Endothelial cell of umbilical vein (primary cell): Measurements from ENCODE around the gene MCHR1. TPM values are rescaled to one million over a fixed set of nuclear protein-coding genes. Genes with fewer than 3 reads are reported as not detected.

Experiments used
- BruUV-seq: library from RNA; stranded (reverse); fragments of 400-500 nt; replicated peaks from 2 replicates; lab custom pipeline; 2021; lab: Mats Ljungman, UMichigan
- CTCF ChIA-PET: fragments of 300-600, 350-600 bp; sonication (Branson Sonifier 250); formaldehyde crosslinking; loops from one replicate; lab custom pipeline; 2021; ENCODE audit warnings: antibody characterized with exemption, inconsistent platforms; lab: Charles Lee
- POLR2A ChIA-PET: fragments of 300-600, 350-600 bp; sonication (Branson Sonifier 250); formaldehyde crosslinking; loops from one replicate; lab custom pipeline; 2021; ENCODE audit warnings: antibody characterized with exemption, inconsistent platforms; lab: Charles Lee
- DNase-seq: peaks from one replicate; pipeline ENCODE4 v3.0.0-alpha.2; 2011; ENCODE audit warnings: low read depth, low spot score
- FAIRE-seq: peaks from 2 replicates; lab custom pipeline; 2011; peaks lifted over from hg19 to GRCh38; lab: Jason Lieb, UNC
- H2AFZ ChIP-seq: 2 replicates; pipeline ENCODE4 v1.6.0; 2012; ENCODE audit warnings: low read depth, low read length, control low read depth, inconsistent platforms
- H3K27ac ChIP-seq: 2 replicates; pipeline ENCODE4 v1.5.1; 2011; ENCODE audit warnings: low read depth, mild to moderate bottlenecking, control low read depth, low read length, moderate library complexity; ENCODE audit not compliant: insufficient read depth
- H3K27me3 ChIP-seq, 2 experiments: 2 replicates each; pipeline versions ENCODE4 v1.6.0 to v1.6.1; 2011; ENCODE audit warnings: low read length in 2 of 2, mixed read lengths in 1 of 2; ENCODE audit not compliant: control insufficient read depth in 2 of 2, insufficient read depth in 2 of 2
- H3K36me3 ChIP-seq, 2 experiments: 2 replicates in 1 of 2; 3 replicates in 1 of 2; pipeline ENCODE4 v1.5.1; 2011; ENCODE audit warnings: low read length in 2 of 2, mild to moderate bottlenecking in 1 of 2, moderate library complexity in 1 of 2; ENCODE audit not compliant: control insufficient read depth in 2 of 2, insufficient read depth in 2 of 2; ENCODE audit errors: extremely low read depth in 1 of 2
- H3K4me1 ChIP-seq: 3 replicates; pipeline ENCODE4 v1.5.1; 2011; ENCODE audit warnings: mild to moderate bottlenecking, low read length; ENCODE audit not compliant: control insufficient read depth, insufficient read depth; ENCODE audit errors: extremely low read depth
- H3K4me2 ChIP-seq: 2 replicates; pipeline ENCODE4 v1.6.1; 2011; ENCODE audit warnings: low read length, control low read depth, mixed read lengths; ENCODE audit not compliant: insufficient read depth
- H3K4me3 ChIP-seq, 3 experiments: fragments of 200-600 bp in 1 of 3; sonication (generic), shearing (Covaris generic) in 1 of 3; replicated peaks in 1 of 3; 2 replicates each; pipeline ENCODE4 v1.5.1; 2011 to 2016; ENCODE audit warnings: control low read depth in 3 of 3, low read length in 3 of 3, mild to moderate bottlenecking in 2 of 3, inconsistent platforms in 1 of 3, low read depth in 1 of 3, moderate library complexity in 1 of 3; ENCODE audit not compliant: insufficient read depth in 1 of 3
- H3K79me2 ChIP-seq: 2 replicates; pipeline ENCODE4 v1.6.0; 2012; ENCODE audit warnings: low read length, inconsistent platforms; ENCODE audit not compliant: control insufficient read depth, insufficient read depth
- H3K9ac ChIP-seq: replicated peaks from 2 replicates; pipeline ENCODE3; 2011; ENCODE audit warnings: low read length, control low read depth; ENCODE audit not compliant: insufficient read depth; ENCODE audit errors: extremely low read depth
- H3K9me1 ChIP-seq: replicated peaks from 3 replicates; pipeline ENCODE4 v1.6.0; 2011; ENCODE audit warnings: mild to moderate bottlenecking, low read length; ENCODE audit not compliant: control insufficient read depth, insufficient read depth; ENCODE audit errors: extremely low read depth
- H3K9me3 ChIP-seq: replicated peaks from 2 replicates; pipeline ENCODE4 v1.5.1; 2012; ENCODE audit warnings: low read length, inconsistent platforms; ENCODE audit not compliant: control insufficient read depth, insufficient read depth
- H4K20me1 ChIP-seq: replicated peaks from 2 replicates; pipeline ENCODE3; 2011; ENCODE audit warnings: mild to moderate bottlenecking, low read length; ENCODE audit not compliant: control insufficient read depth, insufficient read depth; ENCODE audit errors: extremely low read depth
- CTCF ChIP-seq, 2 donors: IDR thresholded peaks; 1 replicate in 1 of 2; 2 replicates in 1 of 2; pipeline ENCODE4 v1.5.1; 2011; ENCODE audit warnings: low read length in 2 of 2, mild to moderate bottlenecking in 2 of 2, moderate library complexity in 2 of 2, control low read depth in 1 of 2, inconsistent platforms in 1 of 2, low read depth in 1 of 2; ENCODE audit not compliant: insufficient read depth in 1 of 2; ENCODE audit errors: extremely low read depth in 1 of 2
- EZH2 ChIP-seq: IDR thresholded peaks from 2 replicates; pipeline ENCODE4 v1.6.1; 2012; ENCODE audit warnings: borderline replicate concordance, low read depth, mild to moderate bottlenecking, moderate library complexity, low read length, inconsistent platforms; ENCODE audit not compliant: severe bottlenecking
- FOS ChIP-seq: IDR thresholded peaks from 2 replicates; pipeline ENCODE4 v1.6.1; 2011; ENCODE audit warnings: mild to moderate bottlenecking, low read length, moderate library complexity, borderline replicate concordance; ENCODE audit not compliant: insufficient read depth
- GATA2 ChIP-seq: IDR thresholded peaks from 2 replicates; pipeline ENCODE4 v1.7.0; 2011; ENCODE audit warnings: low read depth, mild to moderate bottlenecking, moderate library complexity, mixed read lengths, low read length; ENCODE audit not compliant: insufficient read length, insufficient read depth
- JUN ChIP-seq: IDR thresholded peaks from 2 replicates; pipeline ENCODE4 v1.6.1; 2011; ENCODE audit warnings: borderline replicate concordance, low read depth; ENCODE audit not compliant: insufficient read length, insufficient read depth
- MYC ChIP-seq: IDR thresholded peaks from one replicate; pipeline ENCODE4 v1.6.1; 2011; ENCODE audit warnings: mild to moderate bottlenecking, low read depth, low read length
- POLR2A ChIP-seq: IDR thresholded peaks from 2 replicates; pipeline ENCODE4 v1.6.1; 2012; ENCODE audit warnings: low read depth, mild to moderate bottlenecking, control low read depth, low read length
- POLR2AphosphoS5 ChIP-seq: IDR thresholded peaks from 2 replicates; pipeline ENCODE4 v1.6.1; 2012; ENCODE audit warnings: low read depth, mild to moderate bottlenecking, control low read depth, low read length, moderate library complexity; ENCODE audit not compliant: insufficient read depth
- dilution Hi-C: fragments of 300-500 bp; cut with MboI; formaldehyde crosslinking; loops from one replicate; pipeline ENCODE4 v1.15.0; 2019; ENCODE audit warnings: low sequenced_read_pairs; ENCODE audit not compliant: extremely low pct_ligation_motif_present
- intact Hi-C: fragments of 100-400 bp; cut with micrococcal nuclease; formaldehyde crosslinking; loops from one replicate; pipeline ENCODE4 v1.10.0; 2022
- polyA plus RNA-seq, 4 experiments: library from polyadenylated mRNA; depleted of rRNA in 3 of 4; stranded (reverse) in 3 of 4; unstranded in 1 of 4; fragments of >200 nt; gene quantifications; 2 replicates each; pipeline versions ENCODE4 v1.2.1 to v1.2.3, GENCODE V29; 2011 to 2012; ENCODE audit warnings: missing spikeins in 1 of 4
- total RNA-seq: library from RNA; stranded (reverse); gene quantifications from 2 replicates; pipeline ENCODE4 v1.2.3, GENCODE V29; 2021
- TF ChIP-seq, protein P1 (sequence below): IDR thresholded peaks from 2 replicates; pipeline ENCODE4 v1.6.1; 2011; ENCODE audit not compliant: insufficient read depth, insufficient read length

The MCHR1 gene
- total and polyA plus RNA-seq, 2 donors (not counting 3 experiments of a cell fraction or from before 2014, with no cell fraction given) = not detected

DNA sequence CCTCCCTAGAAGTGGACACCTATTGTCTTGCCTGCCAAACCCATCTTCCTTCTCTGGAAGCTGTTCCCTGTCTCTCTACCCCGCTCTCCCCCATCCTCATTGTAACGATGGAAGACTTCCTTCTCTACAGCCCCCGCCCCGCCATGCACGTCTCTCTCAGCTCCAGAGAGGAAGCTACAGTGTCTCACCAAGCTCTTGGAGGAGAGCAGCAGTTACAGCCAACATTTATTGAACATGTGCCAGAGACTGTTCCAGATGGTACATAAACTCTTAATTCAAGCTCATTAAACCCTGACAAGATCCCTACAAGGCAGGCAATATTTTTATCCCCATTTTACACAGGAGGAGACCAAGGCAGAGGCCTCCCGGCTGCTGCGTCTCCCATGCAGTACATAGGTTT lies 15.1 kb downstream of the MCHR1 start:
- no peak overlapping the region for H3K27ac ChIP-seq
- no TSS peak for BruUV-seq
- FAIRE-seq = no peak
- no peaks in the 10 kb centered on the region for H3K79me2 ChIP-seq
- no peak for TF ChIP-seq FOS
- TF ChIP-seq EZH2 = no peak
- TF ChIP-seq GATA2 = no peak
- no peak for TF ChIP-seq POLR2A
- TF ChIP-seq JUN = no peak
- no peak for TF ChIP-seq CTCF (IDR thresholded peaks at IDR 0.05; ENCODE audit: extremely low read depth in 1 of 2, insufficient read depth in 1 of 2, low read depth in 1 of 2, low read length in 2 of 2)
- TF ChIP-seq MYC = no peak
- no peak for TF ChIP-seq POLR2AphosphoS5
- TF ChIP-seq, protein P1, sequence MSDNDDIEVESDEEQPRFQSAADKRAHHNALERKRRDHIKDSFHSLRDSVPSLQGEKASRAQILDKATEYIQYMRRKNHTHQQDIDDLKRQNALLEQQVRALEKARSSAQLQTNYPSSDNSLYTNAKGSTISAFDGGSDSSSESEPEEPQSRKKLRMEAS = no peak
- no peaks in the 10 kb centered on the region for H3K9me1 ChIP-seq
- no peak overlapping the region for H3K4me2 ChIP-seq
- peaks cover 7 to 9% of the 10 kb centered on the region in 2 experiments for H3K27me3 ChIP-seq
- POLR2A ChIA-PET = no interaction called here
- intact Hi-C loops = no loop called here
- no peaks in the 10 kb centered on the region for H3K36me3 ChIP-seq
- no peak overlapping the region for H2AFZ ChIP-seq
- DNase-seq = no peak
- no peaks in the 10 kb centered on the region for H3K9me3 ChIP-seq
- no peak overlapping the region for H3K4me3 ChIP-seq
- dilution Hi-C loops = no loop called here
- H4K20me1 ChIP-seq = no peaks in the 10 kb centered on the region
- CTCF ChIA-PET = interaction anchor here (0.9 to 2.0 kb wide), 5 partner anchors 9 to 111 kb away, joined by 3 to 10 read pairs (median 3); no protein-coding TSS in a partner anchor
- no peak overlapping the region for H3K9ac ChIP-seq
- no peaks in the 10 kb centered on the region for H3K4me1 ChIP-seq
